Stimulated activated CD8-positive, alpha-beta memory T cell treated with anti-CD3 and anti-CD28 coated beads, Interleukin-4, amount 100 ng/mL, for 4 hours (primary cell): ENCODE measurements around the gene TRMT44.
"Not testable (repeated sequence)": the region's sequence is repeated elsewhere in the genome, so short reads cannot be mapped to it uniquely, and the experiment has no call there.

ENCODE experiments used
- DNase-seq, 2 donors: peaks; one replicate each; pipeline ENCODE4 v3.0.0-alpha.2; 2020; ENCODE audit warnings: low read depth in 2 of 2, low spot score in 1 of 2

TRMT44 gene

DNA sequence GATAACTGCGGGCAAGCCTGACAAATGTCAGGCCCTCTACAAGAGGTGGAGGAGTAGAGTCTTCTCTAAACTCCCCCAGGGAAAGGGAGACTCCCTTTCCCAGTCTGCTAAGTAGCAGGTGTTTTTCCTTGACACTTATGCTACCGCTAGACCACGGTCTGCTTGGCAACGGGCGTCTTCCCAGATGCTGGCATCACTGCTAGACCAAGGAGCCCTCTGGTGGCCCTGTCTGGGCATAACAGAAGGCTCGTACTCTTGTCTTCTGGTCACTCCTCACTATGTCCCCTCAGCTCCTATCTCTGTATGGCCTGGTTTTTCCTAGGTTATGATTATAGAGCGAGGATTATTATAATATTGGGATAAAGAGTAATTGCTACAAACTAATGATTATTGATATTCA lies 33.7 kb upstream of the TRMT44 start:
- DNase-seq, result not testable (repeated sequence)

DNA sequence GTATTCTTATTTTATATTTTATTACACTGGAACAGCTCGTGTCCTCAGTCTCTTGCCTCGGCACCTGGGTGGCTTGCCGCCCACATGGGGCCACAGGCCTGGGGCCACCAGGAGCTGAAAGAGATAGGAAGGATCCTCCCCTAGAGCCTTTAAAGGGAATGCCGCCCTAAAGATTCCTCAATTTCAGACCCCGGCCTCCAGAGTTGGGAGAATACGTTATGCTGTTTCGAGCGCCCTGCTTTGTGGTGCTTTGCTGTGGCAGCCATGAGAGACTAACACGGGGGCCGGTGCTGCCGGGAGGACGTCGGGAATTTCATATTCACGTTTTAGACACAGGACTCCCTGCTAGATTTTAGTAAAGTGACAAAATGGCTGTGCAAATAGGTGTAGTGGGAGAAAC lies 33.3 kb upstream of the TRMT44 start:
- no peak for DNase-seq

GRCh38 chr4:8407756-8408155 lies 32.8 kb upstream of the TRMT44 start:
- no peak for DNase-seq

DNA sequence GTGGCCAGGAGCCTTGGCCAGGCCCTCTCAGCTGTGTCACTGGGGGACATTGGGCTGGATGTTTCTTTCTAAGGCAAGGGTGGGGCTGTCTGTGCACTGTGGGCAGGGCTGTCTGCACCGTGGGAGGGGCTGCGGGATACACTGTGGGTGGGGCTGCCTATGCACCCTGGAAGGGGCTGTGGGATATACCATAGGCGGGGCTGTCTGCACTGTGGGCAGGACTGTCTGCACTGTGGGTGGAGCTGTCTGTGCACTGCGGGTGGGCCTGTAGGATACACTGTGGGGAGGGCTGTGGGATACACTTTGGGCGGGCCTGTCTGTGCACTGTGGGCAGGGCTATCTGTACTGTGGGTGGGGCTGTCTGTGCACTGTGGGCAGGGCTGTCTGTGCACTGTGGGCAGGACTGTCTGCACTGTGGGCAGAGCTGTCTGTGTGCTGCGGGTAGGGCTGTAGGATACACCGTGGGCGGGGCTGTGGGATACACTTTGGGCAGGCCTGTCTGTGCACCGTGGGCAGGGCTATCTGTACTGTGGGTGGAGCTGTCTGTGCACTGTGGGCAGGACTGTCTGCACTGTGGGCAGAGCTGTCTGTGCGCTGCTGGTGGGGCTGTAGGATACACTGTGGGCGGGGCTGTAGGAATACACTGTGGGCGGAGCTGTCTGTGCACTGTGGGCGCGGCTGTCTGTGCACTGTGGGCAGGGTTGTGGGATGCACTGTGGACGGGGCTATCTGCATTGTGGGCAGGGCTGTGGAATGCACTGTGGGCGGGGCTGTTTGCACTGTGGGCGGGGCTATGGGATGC lies 31.1 kb upstream of the TRMT44 start:
- DNase-seq, result peak; percentile 20 to 63

DNA sequence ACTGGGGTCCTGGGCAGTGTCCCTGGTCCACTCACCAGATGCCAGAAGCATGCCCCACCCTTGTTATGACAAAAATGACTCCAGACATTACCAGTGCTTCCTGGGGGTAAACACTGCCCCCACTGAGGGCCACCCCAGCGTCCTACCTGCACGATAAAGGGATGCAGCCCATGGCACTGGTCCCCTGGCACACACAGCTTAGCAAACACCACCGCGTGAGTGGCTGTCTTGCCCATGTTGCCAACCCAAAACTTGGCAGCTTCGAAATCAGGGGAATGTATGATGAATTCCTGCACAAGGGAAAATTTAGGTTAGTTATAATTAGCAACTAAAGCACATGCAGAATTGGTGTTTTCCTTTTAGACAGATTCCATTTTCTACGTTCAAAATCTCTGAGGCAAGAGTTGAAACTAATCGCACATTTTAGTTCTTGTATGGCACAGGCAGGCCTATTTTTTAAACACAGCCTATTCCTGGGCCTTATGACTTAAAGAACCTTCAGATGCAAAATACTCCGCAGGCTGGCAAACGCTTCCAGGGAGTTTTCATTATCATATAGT lies 30.4 kb upstream of the TRMT44 start:
- DNase-seq, result no peak

DNA sequence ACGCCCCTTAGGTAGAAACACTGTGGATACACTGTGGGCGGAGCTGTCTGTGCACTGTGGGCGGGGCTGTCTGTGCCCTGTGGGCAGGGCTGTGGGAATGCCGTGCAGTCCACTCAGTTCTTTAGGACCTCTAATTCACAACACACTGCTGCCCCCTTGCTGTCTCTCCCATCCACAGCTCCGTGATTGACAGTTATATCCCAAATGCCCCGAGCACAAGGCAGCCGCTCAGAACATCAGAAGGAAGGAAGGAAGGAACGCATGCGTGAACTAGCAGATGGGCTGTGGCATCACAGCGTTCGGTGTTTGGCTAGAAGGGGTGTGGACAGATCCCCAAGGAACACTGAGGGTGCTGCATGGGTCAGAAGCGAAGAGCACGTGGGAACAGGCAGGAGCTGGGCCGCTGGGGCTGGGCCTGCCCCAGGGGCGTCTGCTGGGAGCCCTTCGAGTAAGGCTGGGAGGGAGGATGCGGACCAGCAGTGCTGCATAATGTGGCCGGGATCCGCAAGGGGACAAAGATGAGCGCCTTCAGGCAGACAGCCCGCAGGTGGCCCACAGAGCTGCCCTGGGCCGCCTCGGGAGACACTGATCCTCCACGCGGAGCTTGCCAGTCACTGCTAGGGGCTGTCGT lies 29.8 kb upstream of the TRMT44 start:
- DNase-seq, result no peak

DNA sequence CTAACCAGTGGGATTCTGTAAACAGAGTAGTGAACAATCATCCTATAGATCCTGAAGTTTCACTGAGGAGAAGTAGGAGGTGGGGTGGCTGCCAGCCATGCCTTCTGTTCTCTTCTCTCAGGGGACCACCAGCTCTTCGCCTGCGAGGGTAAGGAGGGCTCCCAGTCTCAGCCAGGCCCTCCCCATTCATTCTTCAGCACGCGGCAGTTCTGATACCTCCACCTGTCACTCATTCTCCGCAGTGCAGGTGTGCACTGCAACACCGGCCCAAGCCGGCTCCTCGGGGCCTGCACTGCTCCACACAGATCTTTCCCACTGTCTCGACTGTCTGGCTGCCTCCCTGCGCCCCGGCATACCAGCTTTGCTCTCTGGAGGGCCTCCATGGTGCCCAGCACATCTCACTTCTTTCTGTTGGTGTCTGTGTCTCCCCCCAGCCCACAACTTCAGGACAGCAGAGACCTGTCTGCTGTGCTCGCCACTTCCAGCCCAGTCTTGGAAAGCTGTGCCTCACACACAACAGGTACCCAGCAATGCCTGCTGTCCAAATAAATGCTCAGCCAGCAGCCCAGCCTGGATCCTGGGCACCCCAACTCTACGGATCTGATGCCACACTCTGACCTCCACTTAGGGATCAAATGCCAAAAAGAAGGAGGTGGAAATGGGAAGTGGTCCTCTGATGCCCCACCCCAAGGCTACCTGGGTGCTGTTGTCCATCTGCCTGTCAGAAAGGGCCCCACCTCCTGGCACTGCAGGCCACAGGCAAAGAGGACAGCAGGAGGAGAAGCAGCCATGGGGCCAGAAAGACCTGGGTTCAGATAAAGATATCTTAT lies 29.0 kb upstream of the TRMT44 start:
- no peak for DNase-seq

GRCh38 chr4:8412288-8412687 lies 28.3 kb upstream of the TRMT44 start:
- no peak for DNase-seq

- DNase-seq, result no peak
These were observed 26.2 kb upstream of the TRMT44 start for GRCh38 chr4:8414377-8414776.

DNA sequence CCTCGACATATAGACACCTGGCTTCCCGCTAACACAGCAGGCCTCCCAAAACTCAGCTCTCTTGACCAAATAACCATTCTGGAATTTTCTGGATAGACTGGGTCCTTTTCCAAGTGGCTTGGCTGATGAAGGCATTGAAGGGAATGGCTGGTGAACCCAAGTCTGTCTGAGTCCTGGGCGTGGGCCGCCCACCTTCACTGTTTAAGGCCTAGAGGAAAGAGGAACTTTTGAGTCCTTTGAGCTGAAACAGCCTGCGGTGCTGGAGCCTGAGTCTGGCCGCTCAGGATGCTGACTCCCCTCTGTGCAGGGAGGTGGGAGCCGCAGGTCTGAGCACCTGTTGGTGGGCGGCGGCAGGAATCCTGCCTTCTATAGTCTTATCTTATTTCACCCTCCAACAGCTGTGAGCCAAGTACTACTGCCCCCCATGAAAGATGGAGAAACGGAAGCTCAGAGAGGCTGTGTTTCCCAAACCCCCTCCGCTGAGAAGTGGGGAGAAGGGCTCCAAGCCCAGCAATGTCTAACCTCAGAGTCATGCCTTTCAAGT lies 23.4 kb upstream of the TRMT44 start:
- DNase-seq, result no peak

DNA sequence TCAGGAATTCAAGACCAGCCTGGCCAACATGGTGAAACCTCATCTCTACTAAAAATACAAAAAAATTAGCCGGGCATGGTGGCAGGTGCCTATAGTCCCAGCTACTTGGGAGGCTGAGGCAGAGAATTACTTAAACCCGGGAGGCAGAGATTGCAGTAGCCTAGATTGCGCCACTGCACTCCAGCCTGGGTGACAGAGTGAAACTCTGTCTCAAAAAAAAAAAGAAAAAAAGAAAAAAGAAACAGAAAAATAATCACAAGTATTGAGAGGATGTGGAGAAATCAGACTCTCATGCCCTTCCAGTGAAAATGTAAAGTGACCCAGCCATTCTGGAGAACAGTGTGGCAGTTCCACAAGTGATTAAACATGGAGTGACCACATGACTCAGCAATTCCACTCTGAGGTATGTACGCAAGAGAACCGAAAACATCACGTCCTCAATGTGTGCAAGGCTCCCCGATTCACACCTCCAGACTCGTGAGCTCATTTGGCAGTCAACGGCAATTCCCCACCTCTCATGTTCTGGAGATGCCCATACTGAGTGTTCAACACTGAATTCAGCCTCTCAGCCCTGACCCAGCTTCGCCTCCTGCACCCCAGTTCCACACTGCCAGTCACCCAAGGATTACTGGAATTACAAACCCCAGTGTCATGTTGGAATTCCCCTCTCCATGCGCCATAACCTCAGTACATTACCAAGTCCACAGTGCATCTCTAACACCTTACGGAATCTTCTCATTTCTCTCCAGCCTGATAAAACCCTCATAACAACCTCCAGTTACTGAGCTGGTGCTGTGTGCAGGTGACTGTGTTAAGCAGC lies 21.1 kb upstream of the TRMT44 start:
- DNase-seq, result no peak

- not testable (repeated sequence) for DNase-seq
These were observed 20.4 kb upstream of the TRMT44 start for GRCh38 chr4:8420151-8420550.

GRCh38 chr4:8422327-8422726 lies 18.2 kb upstream of the TRMT44 start:
- no peak for DNase-seq

DNA sequence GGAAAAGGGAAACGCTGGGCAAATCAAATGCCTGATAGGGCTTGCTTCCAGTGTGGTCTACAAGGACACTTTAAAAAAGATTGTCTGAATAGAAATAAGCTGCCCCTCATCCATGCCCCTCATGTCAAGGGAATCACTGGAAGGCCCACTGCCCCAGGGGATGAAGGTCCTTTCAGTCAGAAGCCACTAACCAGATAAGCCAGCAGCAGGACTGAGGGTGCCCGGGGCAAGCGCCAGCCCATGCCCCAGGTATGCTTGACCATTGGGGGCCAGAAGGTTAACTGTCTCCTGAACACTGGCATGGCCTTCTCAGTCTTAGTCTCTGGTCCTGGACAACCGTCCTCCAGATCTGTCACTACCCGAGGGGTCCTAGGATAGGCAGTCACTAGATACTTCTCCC lies 17.8 kb upstream of the TRMT44 start:
- DNase-seq, result no peak

DNA sequence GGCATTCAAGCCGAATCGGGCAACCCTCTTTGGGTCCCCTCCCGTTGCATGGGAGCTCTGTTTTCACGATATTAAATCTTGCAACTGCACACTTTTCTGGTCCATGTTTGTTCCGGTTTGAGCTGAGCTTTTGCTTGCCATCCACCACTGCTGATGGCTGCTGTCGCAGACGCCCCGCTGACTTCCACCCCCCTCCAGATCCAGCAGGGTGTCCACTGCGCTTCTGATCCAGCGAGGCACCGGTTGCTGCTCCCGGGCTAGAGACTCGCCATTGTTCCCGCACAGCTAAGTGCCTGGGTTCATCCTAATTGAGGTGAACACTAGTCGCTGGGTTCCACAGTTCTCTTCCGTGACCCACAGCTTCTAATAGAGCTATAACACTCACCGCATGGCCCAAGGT lies 13.3 kb upstream of the TRMT44 start:
- no peak for DNase-seq

GRCh38 chr4:8427761-8428287 lies 12.8 kb upstream of the TRMT44 start:
- no peak for DNase-seq

- DNase-seq, result peak; percentile 81 to 90
These were observed 12.1 kb upstream of the TRMT44 start for GRCh38 chr4:8428288-8429097.

DNA sequence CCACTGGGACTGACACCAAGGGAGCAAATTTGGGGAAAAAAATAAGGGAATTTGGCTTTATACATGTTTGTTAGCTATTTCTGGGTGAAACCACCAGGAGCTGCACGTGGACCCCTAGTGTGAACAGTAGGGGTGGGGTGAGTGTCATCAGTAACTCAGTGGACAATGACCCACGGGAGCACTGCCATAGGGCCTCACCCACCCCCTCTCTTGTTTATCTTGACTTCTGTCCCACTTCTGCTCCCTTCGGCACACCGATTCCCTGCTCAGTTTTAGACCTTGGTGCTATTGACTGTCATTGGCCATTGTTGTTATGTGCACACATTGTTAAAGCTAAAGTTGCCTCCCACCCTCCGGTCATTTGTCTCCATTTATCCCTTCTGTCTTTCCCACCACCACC lies 9.0 kb upstream of the TRMT44 start:
- DNase-seq, result no peak

- DNase-seq, result no peak
These were observed 7.4 kb upstream of the TRMT44 start for GRCh38 chr4:8433136-8433535.
